ENCODE data around the gene CREB3L1. TPM values are rescaled to one million over a fixed set of nuclear protein-coding genes. Genes with fewer than 3 reads are reported as not detected.

CREB3L1 gene
- total and polyA plus RNA-seq, 2 of the 13 experiments (the other 11 are each of a cell fraction or from before 2014, with no cell fraction given): not detected

DNA sequence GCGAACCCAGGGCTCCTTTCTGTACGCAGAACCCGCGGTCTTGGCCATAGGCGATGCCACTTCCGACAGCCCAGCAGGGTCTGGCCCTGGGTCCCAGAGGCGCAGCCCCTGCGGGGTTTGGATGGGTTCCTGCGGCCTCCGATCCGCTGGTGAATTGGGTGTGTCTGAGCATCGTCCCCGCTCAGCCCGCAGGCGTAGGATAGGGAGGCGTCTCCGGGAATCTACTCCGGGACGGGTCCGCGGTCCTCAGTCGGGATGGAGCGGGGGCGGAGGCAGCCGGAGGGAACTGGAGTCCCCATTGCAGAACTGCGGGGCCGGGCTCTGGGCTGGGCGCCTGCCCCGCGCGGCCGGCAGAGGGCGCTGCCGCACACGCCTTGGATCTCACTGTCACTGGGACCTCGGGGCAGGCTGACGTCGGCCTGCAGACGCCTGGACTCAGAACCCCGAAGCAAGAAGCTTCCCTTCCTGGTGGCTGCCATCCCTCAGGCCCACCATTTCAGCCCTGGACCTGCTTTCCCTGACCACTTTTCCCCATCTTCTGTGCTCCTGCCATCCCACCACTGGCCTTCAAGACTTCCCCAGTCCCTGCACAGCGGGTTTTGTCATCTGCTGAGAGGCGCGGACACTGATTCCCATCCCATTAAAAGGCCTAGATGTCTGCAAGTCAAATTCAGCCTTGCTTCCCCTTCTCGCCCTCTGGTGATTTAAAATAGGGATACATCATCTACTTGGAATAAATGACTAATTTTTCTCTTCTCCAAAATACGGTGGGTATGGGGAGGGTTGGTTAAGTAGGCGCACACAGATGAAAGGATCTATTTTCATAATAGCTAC is 38.3 kb upstream of the CREB3L1 start (continued):
- TF ChIP-seq ZFYVE20 (CRISPR knock-in tag; IDR thresholded peaks at IDR 0.05; ENCODE audit: borderline replicate concordance, low read depth): no peak
- 0 out of 2 replicates have a peak, but pooled peaks have one; percentile 21 for TF ChIP-seq TGIF2 (CRISPR knock-in tag; IDR thresholded peaks at IDR 0.05)
- TF ChIP-seq U2AF2 (IDR thresholded peaks at IDR 0.05; ENCODE audit: low read depth, low read length): no peak
- peak; percentile 92 for TF ChIP-seq STAG1 (CRISPR knock-in tag; IDR thresholded peaks at IDR 0.05)
- peak; percentile 55 for TF ChIP-seq ZNF777 (CRISPR knock-in tag; IDR thresholded peaks at IDR 0.05)
- no peak for TF ChIP-seq ATAD3A (CRISPR knock-in tag; IDR thresholded peaks at IDR 0.05)
- no peak for TF ChIP-seq ZFP1 (CRISPR knock-in tag; IDR thresholded peaks at IDR 0.05)
- 0 out of 2 replicates have a peak, but pooled peaks have one; percentile 45 for TF ChIP-seq EED (CRISPR knock-in tag; IDR thresholded peaks at IDR 0.05)
- 0 out of 2 replicates have a peak, but pooled peaks have one; percentile 12 for TF ChIP-seq FOXO1 (CRISPR knock-in tag; IDR thresholded peaks at IDR 0.05)
- 0 out of 2 replicates have a peak, but pooled peaks have one; percentile 28 for TF ChIP-seq ZSCAN29 (CRISPR knock-in tag; conservative IDR thresholded peaks at IDR 0.05)
- TF ChIP-seq, protein P1, sequence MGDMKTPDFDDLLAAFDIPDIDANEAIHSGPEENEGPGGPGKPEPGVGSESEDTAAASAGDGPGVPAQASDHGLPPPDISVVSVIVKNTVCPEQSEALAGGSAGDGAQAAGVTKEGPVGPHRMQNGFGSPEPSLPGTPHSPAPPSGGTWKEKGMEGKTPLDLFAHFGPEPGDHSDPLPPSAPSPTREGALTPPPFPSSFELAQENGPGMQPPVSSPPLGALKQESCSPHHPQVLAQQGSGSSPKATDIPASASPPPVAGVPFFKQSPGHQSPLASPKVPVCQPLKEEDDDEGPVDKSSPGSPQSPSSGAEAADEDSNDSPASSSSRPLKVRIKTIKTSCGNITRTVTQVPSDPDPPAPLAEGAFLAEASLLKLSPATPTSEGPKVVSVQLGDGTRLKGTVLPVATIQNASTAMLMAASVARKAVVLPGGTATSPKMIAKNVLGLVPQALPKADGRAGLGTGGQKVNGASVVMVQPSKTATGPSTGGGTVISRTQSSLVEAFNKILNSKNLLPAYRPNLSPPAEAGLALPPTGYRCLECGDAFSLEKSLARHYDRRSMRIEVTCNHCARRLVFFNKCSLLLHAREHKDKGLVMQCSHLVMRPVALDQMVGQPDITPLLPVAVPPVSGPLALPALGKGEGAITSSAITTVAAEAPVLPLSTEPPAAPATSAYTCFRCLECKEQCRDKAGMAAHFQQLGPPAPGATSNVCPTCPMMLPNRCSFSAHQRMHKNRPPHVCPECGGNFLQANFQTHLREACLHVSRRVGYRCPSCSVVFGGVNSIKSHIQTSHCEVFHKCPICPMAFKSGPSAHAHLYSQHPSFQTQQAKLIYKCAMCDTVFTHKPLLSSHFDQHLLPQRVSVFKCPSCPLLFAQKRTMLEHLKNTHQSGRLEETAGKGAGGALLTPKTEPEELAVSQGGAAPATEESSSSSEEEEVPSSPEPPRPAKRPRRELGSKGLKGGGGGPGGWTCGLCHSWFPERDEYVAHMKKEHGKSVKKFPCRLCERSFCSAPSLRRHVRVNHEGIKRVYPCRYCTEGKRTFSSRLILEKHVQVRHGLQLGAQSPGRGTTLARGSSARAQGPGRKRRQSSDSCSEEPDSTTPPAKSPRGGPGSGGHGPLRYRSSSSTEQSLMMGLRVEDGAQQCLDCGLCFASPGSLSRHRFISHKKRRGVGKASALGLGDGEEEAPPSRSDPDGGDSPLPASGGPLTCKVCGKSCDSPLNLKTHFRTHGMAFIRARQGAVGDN (CRISPR knock-in tag; IDR thresholded peaks at IDR 0.05): peak; percentile 64
- TF ChIP-seq MYC (CRISPR knock-in tag; IDR thresholded peaks at IDR 0.05; ENCODE audit: borderline replicate concordance): peak; percentile 30; the same call in 1 of the 2 replicates
- no peak for TF ChIP-seq PRPF4 (IDR thresholded peaks at IDR 0.05; ENCODE audit: low read depth, low read length, poor library complexity, severe bottlenecking)
- peak; percentile 60; the same call in 1 of the 2 replicates for TF ChIP-seq SP4 (CRISPR knock-in tag; IDR thresholded peaks at IDR 0.05)
- TF ChIP-seq ZNF143 (CRISPR knock-in tag; IDR thresholded peaks at IDR 0.05): no peak
- TF ChIP-seq KDM4B (CRISPR knock-in tag; IDR thresholded peaks at IDR 0.05): 0 out of 2 replicates have a peak, but pooled peaks have one; percentile 17
- TF ChIP-seq ZNF660 (CRISPR knock-in tag; IDR thresholded peaks at IDR 0.05; ENCODE audit: borderline replicate concordance, low read depth): no peak
- TF ChIP-seq, protein P2, sequence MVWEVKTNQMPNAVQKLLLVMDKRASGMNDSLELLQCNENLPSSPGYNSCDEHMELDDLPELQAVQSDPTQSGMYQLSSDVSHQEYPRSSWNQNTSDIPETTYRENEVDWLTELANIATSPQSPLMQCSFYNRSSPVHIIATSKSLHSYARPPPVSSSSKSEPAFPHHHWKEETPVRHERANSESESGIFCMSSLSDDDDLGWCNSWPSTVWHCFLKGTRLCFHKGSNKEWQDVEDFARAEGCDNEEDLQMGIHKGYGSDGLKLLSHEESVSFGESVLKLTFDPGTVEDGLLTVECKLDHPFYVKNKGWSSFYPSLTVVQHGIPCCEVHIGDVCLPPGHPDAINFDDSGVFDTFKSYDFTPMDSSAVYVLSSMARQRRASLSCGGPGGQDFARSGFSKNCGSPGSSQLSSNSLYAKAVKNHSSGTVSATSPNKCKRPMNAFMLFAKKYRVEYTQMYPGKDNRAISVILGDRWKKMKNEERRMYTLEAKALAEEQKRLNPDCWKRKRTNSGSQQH (CRISPR knock-in tag; IDR thresholded peaks at IDR 0.05; ENCODE audit: low read depth): 0 out of 2 replicates have a peak, but pooled peaks have one; percentile 32
- 0 out of 2 replicates have a peak, but pooled peaks have one; percentile 30 for TF ChIP-seq HOXD1 (CRISPR knock-in tag; IDR thresholded peaks at IDR 0.05)
- TF ChIP-seq ZNF550 (CRISPR knock-in tag; IDR thresholded peaks at IDR 0.05; ENCODE audit: borderline replicate concordance): no peak
- peak; percentile 84 for TF ChIP-seq REPIN1 (CRISPR knock-in tag; IDR thresholded peaks at IDR 0.05; ENCODE audit: borderline replicate concordance, low read depth)
- TF ChIP-seq ZNF766 (CRISPR knock-in tag; IDR thresholded peaks at IDR 0.05; ENCODE audit: borderline replicate concordance): no peak
- 0 out of 2 replicates have a peak, but pooled peaks have one; percentile 42 for TF ChIP-seq ZNF839 (CRISPR knock-in tag; IDR thresholded peaks at IDR 0.05; ENCODE audit: borderline replicate concordance)
- peak; percentile 91 for TF ChIP-seq RAD21 (CRISPR knock-in tag; IDR thresholded peaks at IDR 0.05)
- TF ChIP-seq MATR3 (CRISPR knock-in tag; IDR thresholded peaks at IDR 0.05): no peak
- TF ChIP-seq ZNF709 (CRISPR knock-in tag; IDR thresholded peaks at IDR 0.05): 0 out of 2 replicates have a peak, but pooled peaks have one; percentile 27
